ENCODE results near the gene TMEM132D. TPM values are rescaled to one million over a fixed set of nuclear protein-coding genes. Genes with fewer than 3 reads are reported as not detected.

Gene TMEM132D
- total and polyA plus RNA-seq, 2 of the 4 experiments (the other 2 are of a cell fraction) = not detected

- Histone ChIP-seq H4K91ac (ENCODE audit: insufficient read depth, low read depth, low read length) (no peak overlapping the region), H3K14ac (replicated peaks; ENCODE audit: low read depth, low read length) (no peak overlapping the region), H4K8ac (ENCODE audit: low read depth in 2 of 2, low read length in 2 of 2) (no peak overlapping the region), H3K79me1 (ENCODE audit: low read depth in 1 of 2, low read length in 2 of 2) (no peaks in the 10 kb centered on the region), H3K27me3 (ENCODE audit: control insufficient read depth, insufficient read depth, low read length) (no peaks in the 10 kb centered on the region), H2BK5ac (ENCODE audit: low read depth, low read length, poor library complexity, severe bottlenecking) (no peak overlapping the region), H2BK15ac (ENCODE audit: low read depth, low read length) (no peak overlapping the region), H2BK20ac (ENCODE audit: low read depth, low read length) (no peak overlapping the region), H4K5ac (ENCODE audit: low read depth, low read length) (no peak overlapping the region), H3K56ac (ENCODE audit: extremely low read depth, insufficient read depth, low read length) (no peak overlapping the region), H3K36me3 (ENCODE audit: control insufficient read depth, insufficient read depth, low read length) (no peaks in the 10 kb centered on the region), H4K20me1 (ENCODE audit: insufficient read depth, low read length) (no peaks in the 10 kb centered on the region), H3K4me3 (ENCODE audit: insufficient read depth, low read depth, low read length) (no peak overlapping the region), H3K9ac (ENCODE audit: low read depth, low read length) (no peak overlapping the region), H3K4me1 (ENCODE audit: control insufficient read depth, insufficient read depth, low read length) (no peaks in the 10 kb centered on the region), H2BK120ac (ENCODE audit: low read depth, low read length) (no peak overlapping the region), H2AFZ (replicated peaks; ENCODE audit: low read length, poor library complexity) (no peak overlapping the region), H2AK9ac (replicated peaks; ENCODE audit: low read depth, low read length, poor library complexity) (no peak overlapping the region), H3K9me3 (ENCODE audit: control insufficient read depth, insufficient read depth, low read length) (peaks cover 32% of the 10 kb centered on the region), H3K27ac (ENCODE audit: insufficient read depth, low read length) (no peak overlapping the region), H3K23ac (ENCODE audit: low read depth, low read length) (no peak overlapping the region), H3K4ac (ENCODE audit: low read depth, low read length) (no peak overlapping the region), H3K9me1 (ENCODE audit: insufficient read depth, low read length) (no peaks in the 10 kb centered on the region), H3K4me2 (ENCODE audit: low read depth, low read length) (no peak overlapping the region), H2AK5ac (ENCODE audit: low read depth, low read length) (no peak overlapping the region), H3K18ac (ENCODE audit: low read depth, low read length) (no peak overlapping the region)
- POLR2A ChIA-PET (ENCODE audit: unreplicated experiment) = no interaction called here
- ATAC-seq (ENCODE audit: low read depth) (no peak), DNase-seq (no peak)
- dilution Hi-C loops (cut with HindIII; ENCODE audit: low sequenced_read_pairs, unreplicated experiment) = no loop called here
- CTCF ChIA-PET = no interaction called here
- intact Hi-C loops (cut with micrococcal nuclease) = no loop called here
- BruUV-seq (replicated peaks) = no TSS peak
- in situ Hi-C loops (cut with MboI; ENCODE audit: low sequenced_read_pairs) = no loop called here
- WGBS, 2 experiments (ENCODE audit: extremely low coverage in 2 of 2, insufficient read length in 1 of 2) = no CpG with 5 or more reads among the region's 9 CpGs
- TF ChIP-seq NFE2L2 (IDR thresholded peaks at IDR 0.05; ENCODE audit: low read depth, low read length) (no peak), MAFK (IDR thresholded peaks at IDR 0.05; ENCODE audit: low read depth, low read length) (no peak), RFX5 (IDR thresholded peaks at IDR 0.05; ENCODE audit: low read depth, low read length) (no peak), FOS (IDR thresholded peaks at IDR 0.05; ENCODE audit: low read depth, low read length) (no peak), SMC3 (IDR thresholded peaks at IDR 0.05; ENCODE audit: low read depth, low read length) (no peak), ELK1 (IDR thresholded peaks at IDR 0.05; ENCODE audit: borderline replicate concordance, low read depth, low read length) (no peak)
Observed at GRCh38 chr12:129207084-129207483, 696.7 kb downstream of the TMEM132D start.
